MCF 10A (cell line): ENCODE measurements around the gene TMEM255A. TPM values are rescaled to one million over a fixed set of nuclear protein-coding genes. Genes with fewer than 3 reads are reported as not detected.

Source experiments
- BruUV-seq: library from RNA; stranded (reverse); fragments of 400-500 nt; replicated peaks from 2 replicates; lab custom pipeline; 2021; lab: Mats Ljungman, UMichigan
- CTCF ChIA-PET: fragments of 300-600 bp; sonication (Branson Sonifier 250); formaldehyde crosslinking; extraction: SDS; loops from one replicate; lab custom pipeline; 2021; ENCODE audit warnings: antibody characterized with exemption, inconsistent platforms; lab: Yijun Ruan, JAX
- POLR2A ChIA-PET: fragments of 300-600, 350-650 bp; sonication (Branson Sonifier 250); formaldehyde crosslinking; extraction: SDS; loops from one replicate; lab custom pipeline; 2020; ENCODE audit warnings: antibody characterized with exemption, inconsistent platforms; lab: Yijun Ruan, JAX
- DNase-seq: peaks from one replicate; pipeline ENCODE4 v3.0.0-alpha.2; 2018; ENCODE audit not compliant: unreplicated experiment
- H3K27ac Mint-ChIP-seq: one replicate; pipeline ENCODE4 v1.8.0; 2022; ENCODE audit warnings: mild to moderate bottlenecking, low read depth, mixed read lengths; ENCODE audit not compliant: unreplicated experiment
- H3K27me3 Mint-ChIP-seq: one replicate; pipeline ENCODE4 v1.8.0; 2022; ENCODE audit warnings: mixed read lengths; ENCODE audit not compliant: insufficient read depth, unreplicated experiment
- H3K36me3 Mint-ChIP-seq: one replicate; pipeline ENCODE4 v1.8.0; 2022; ENCODE audit warnings: mild to moderate bottlenecking, moderate library complexity, mixed read lengths; ENCODE audit not compliant: insufficient read depth, unreplicated experiment
- H3K4me1 Mint-ChIP-seq: one replicate; pipeline ENCODE4 v1.8.0; 2022; ENCODE audit warnings: mixed read lengths; ENCODE audit not compliant: insufficient read depth, unreplicated experiment
- H3K4me3 Mint-ChIP-seq: one replicate; pipeline ENCODE4 v1.8.0; 2022; ENCODE audit warnings: mild to moderate bottlenecking, moderate library complexity, mixed read lengths; ENCODE audit not compliant: unreplicated experiment
- H3K9me3 Mint-ChIP-seq: one replicate; pipeline ENCODE4 v1.8.0; 2022; ENCODE audit warnings: mixed read lengths; ENCODE audit not compliant: unreplicated experiment
- CTCF ChIP-seq: fragments of 200-600 bp; IDR thresholded peaks from one replicate; pipeline ENCODE4 v1.8.0; 2022; ENCODE audit warnings: antibody characterized with exemption, mild to moderate bottlenecking; ENCODE audit not compliant: unreplicated experiment
- intact Hi-C: fragments of 100-400 bp; cut with micrococcal nuclease; formaldehyde crosslinking; loops from 2 replicates; pipeline ENCODE4 v1.14.1; 2022
- total RNA-seq: library from RNA; stranded (reverse); gene quantifications from 2 replicates; pipeline ENCODE4 v1.2.3, GENCODE V29; 2022

The TMEM255A gene
- total RNA-seq, 1 experiment from 2014 or later: not detected

- Mint-ChIP-seq H3K4me1 (peaks cover 6% of the 10 kb centered on the region), H3K36me3 (no peaks in the 10 kb centered on the region), H3K9me3 (no peaks in the 10 kb centered on the region), H3K4me3 (peak overlapping the region; percentile 87), H3K27ac (peak overlapping the region; percentile 92), H3K27me3 (peaks cover 58% of the 10 kb centered on the region)
- TF ChIP-seq CTCF: no peak
- DNase-seq: no peak
- POLR2A ChIA-PET: interaction anchor here (0.6 to 1.9 kb wide), 6 partner anchors 14 to 227 kb away, joined by 3 to 12 read pairs (median 3); no protein-coding TSS in a partner anchor
- intact Hi-C loops: loop anchor here (10.0 kb wide), 1 partner anchor 220 kb away; the partner anchor contains the start of gene LAMP2
- BruUV-seq: no TSS peak
- CTCF ChIA-PET: interaction anchor here (0.6 to 1.0 kb wide), 2 partner anchors 55 to 1534 kb away, joined by 3 to 4 read pairs; no protein-coding TSS in a partner anchor
Measured at GRCh38 chrX:120244395-120244734, 66.9 kb downstream of the TMEM255A start.

GRCh38 chrX:120242813-120243212, 68.4 kb downstream of the TMEM255A start:
- CTCF ChIA-PET: interaction anchor here (0.6 kb wide), 1 partner anchor 16 kb away, joined by 3 read pairs; no protein-coding TSS in a partner anchor
- intact Hi-C loops: loop anchor here (10.0 kb wide), 1 partner anchor 222 kb away; the partner anchor contains the start of gene LAMP2
- Mint-ChIP-seq H3K36me3 (no peaks in the 10 kb centered on the region), H3K27me3 (peaks cover 64% of the 10 kb centered on the region), H3K27ac (no peak overlapping the region), H3K9me3 (no peaks in the 10 kb centered on the region), H3K4me1 (peaks cover 6% of the 10 kb centered on the region), H3K4me3 (no peak overlapping the region)
- no peak for TF ChIP-seq CTCF
- POLR2A ChIA-PET: interaction anchor here (1.4 kb wide), 1 partner anchor 215 kb away, joined by 3 read pairs; no protein-coding TSS in a partner anchor
- no peak for DNase-seq
- no TSS peak for BruUV-seq

GRCh38 chrX:120238933-120239332, 72.3 kb downstream of the TMEM255A start:
- BruUV-seq: no TSS peak
- CTCF ChIA-PET: interaction anchor here (0.6 kb wide), 1 partner anchor 15 kb away, joined by 3 read pairs; no protein-coding TSS in a partner anchor
- no peak for DNase-seq

More at GRCh38 chrX:120238933-120239332, 72.3 kb downstream of the TMEM255A start:
- Mint-ChIP-seq H3K36me3 (no peaks in the 10 kb centered on the region), H3K4me3 (no peak overlapping the region), H3K4me1 (peaks cover 3% of the 10 kb centered on the region), H3K27ac (no peak overlapping the region), H3K27me3 (peaks cover 34% of the 10 kb centered on the region), H3K9me3 (no peaks in the 10 kb centered on the region)
- intact Hi-C loops: no loop called here
- POLR2A ChIA-PET: interaction anchor here (1.0 kb wide), 1 partner anchor 12 kb away, joined by 4 read pairs; the partner anchor contains the start of gene ZBTB33
- TF ChIP-seq CTCF: no peak
